Keratinocyte (primary cell): ENCODE results near the gene PXDC1. TPM values are rescaled to one million over a fixed set of nuclear protein-coding genes. Genes with fewer than 3 reads are reported as not detected.

ENCODE experiments used
- DNase-seq: peaks from one replicate; pipeline ENCODE4 v3.0.0-alpha.2; 2011; ENCODE audit warnings: low read depth, missing footprints, low spot score
- FAIRE-seq: peaks from 2 replicates; lab custom pipeline; 2011; peaks lifted over from hg19 to GRCh38; lab: Jason Lieb, UNC
- H2AFZ ChIP-seq: 2 replicates; pipeline ENCODE4 v1.6.0; 2012; ENCODE audit warnings: low read length, control low read depth, inconsistent platforms; ENCODE audit not compliant: control insufficient read depth
- H3K27ac ChIP-seq: 2 replicates; pipeline ENCODE4 v1.5.1; 2011; ENCODE audit warnings: low read length; ENCODE audit not compliant: control insufficient read depth, insufficient read depth
- H3K27me3 ChIP-seq: 3 replicates; pipeline ENCODE4 v1.6.0; 2011; ENCODE audit warnings: low read length; ENCODE audit not compliant: control insufficient read depth, insufficient read depth; ENCODE audit errors: extremely low read depth
- H3K36me3 ChIP-seq, 2 experiments: 2 replicates in 1 of 2; 3 replicates in 1 of 2; pipeline ENCODE4 v1.5.1; 2011; ENCODE audit warnings: low read length in 2 of 2, mild to moderate bottlenecking in 1 of 2; ENCODE audit not compliant: control insufficient read depth in 2 of 2, insufficient read depth in 2 of 2; ENCODE audit errors: extremely low read depth in 1 of 2
- H3K4me1 ChIP-seq: 3 replicates; pipeline ENCODE4 v1.5.1; 2011; ENCODE audit warnings: low read length; ENCODE audit not compliant: control insufficient read depth, insufficient read depth; ENCODE audit errors: extremely low read depth
- H3K4me2 ChIP-seq: 3 replicates; pipeline ENCODE4 v1.6.0; 2011; ENCODE audit warnings: low read depth, low read length; ENCODE audit not compliant: control insufficient read depth, insufficient read depth; ENCODE audit errors: extremely low read depth
- H3K4me3 ChIP-seq, 3 experiments: fragments of 200-600 bp in 1 of 3; sonication (generic) in 1 of 3; 2 replicates in 2 of 3; 3 replicates in 1 of 3; pipeline ENCODE4 v1.5.1; 2011 to 2016; ENCODE audit warnings: low read length in 3 of 3, mild to moderate bottlenecking in 3 of 3, control low read depth in 2 of 3, inconsistent platforms in 1 of 3, low read depth in 1 of 3, mixed read lengths in 1 of 3, mixed run types in 1 of 3, moderate library complexity in 1 of 3; ENCODE audit not compliant: control insufficient read depth in 2 of 3, insufficient read depth in 2 of 3; ENCODE audit errors: extremely low read depth in 1 of 3
- H3K79me2 ChIP-seq: 2 replicates; pipeline ENCODE4 v1.6.0; 2012; ENCODE audit warnings: low read length; ENCODE audit not compliant: control insufficient read depth, insufficient read depth
- H3K9ac ChIP-seq: 3 replicates; pipeline ENCODE4 v1.6.0; 2011; ENCODE audit warnings: low read length; ENCODE audit not compliant: control insufficient read depth, insufficient read depth; ENCODE audit errors: extremely low read depth
- H3K9me1 ChIP-seq: 3 replicates; pipeline ENCODE4 v1.6.0; 2011; ENCODE audit warnings: low read length; ENCODE audit not compliant: control insufficient read depth, insufficient read depth; ENCODE audit errors: extremely low read depth
- H3K9me3 ChIP-seq: 2 replicates; pipeline ENCODE4 v1.5.1; 2012; ENCODE audit warnings: low read depth, low read length; ENCODE audit not compliant: control insufficient read depth
- H4K20me1 ChIP-seq: 3 replicates; pipeline ENCODE4 v1.6.0; 2011; ENCODE audit warnings: low read length; ENCODE audit not compliant: control insufficient read depth, insufficient read depth; ENCODE audit errors: extremely low read depth
- EZH2 ChIP-seq: IDR thresholded peaks from one replicate; pipeline ENCODE4 v1.6.1; 2012; ENCODE audit warnings: inconsistent platforms, mild to moderate bottlenecking, low read length, moderate library complexity
- dilution Hi-C: fragments of 300-500 bp; cut with MboI; formaldehyde crosslinking; loops from one replicate; pipeline ENCODE4 v1.7.0; 2020; ENCODE audit warnings: low sequenced_read_pairs; ENCODE audit not compliant: extremely low pct_ligation_motif_present
- polyA plus RNA-seq, 5 experiments: library from polyadenylated mRNA; depleted of rRNA in 3 of 5; stranded (reverse) in 3 of 5; stranded (forward) in 1 of 5; unstranded in 1 of 5; fragments of >200 nt; gene quantifications; 1 replicate in 1 of 5; 2 replicates in 3 of 5; 3 replicates in 1 of 5; pipeline versions ENCODE4 v1.2.1 to v1.2.3, GENCODE V29; 2011 to 2012; ENCODE audit warnings: missing spikeins in 2 of 5, low read depth in 1 of 5, low replicate concordance in 1 of 5
- TF ChIP-seq, protein P1 (sequence below), 3 experiments: IDR thresholded peaks in 1 of 3; conservative IDR thresholded peaks in 1 of 3; optimal IDR thresholded peaks in 1 of 3; 2 replicates in 2 of 3; 3 replicates in 1 of 3; pipeline versions ENCODE3 to v1.5.1; 2011; ENCODE audit warnings: low read length in 3 of 3, mild to moderate bottlenecking in 3 of 3, moderate library complexity in 2 of 3, control low read depth in 1 of 3, inconsistent platforms in 1 of 3; ENCODE audit not compliant: insufficient read depth in 2 of 3; ENCODE audit errors: extremely low read depth in 1 of 3

The PXDC1 gene
- polyA plus RNA-seq, 1 donor (not counting 4 experiments of a cell fraction or from before 2014, with no cell fraction given) = 17.1 TPM

DNA sequence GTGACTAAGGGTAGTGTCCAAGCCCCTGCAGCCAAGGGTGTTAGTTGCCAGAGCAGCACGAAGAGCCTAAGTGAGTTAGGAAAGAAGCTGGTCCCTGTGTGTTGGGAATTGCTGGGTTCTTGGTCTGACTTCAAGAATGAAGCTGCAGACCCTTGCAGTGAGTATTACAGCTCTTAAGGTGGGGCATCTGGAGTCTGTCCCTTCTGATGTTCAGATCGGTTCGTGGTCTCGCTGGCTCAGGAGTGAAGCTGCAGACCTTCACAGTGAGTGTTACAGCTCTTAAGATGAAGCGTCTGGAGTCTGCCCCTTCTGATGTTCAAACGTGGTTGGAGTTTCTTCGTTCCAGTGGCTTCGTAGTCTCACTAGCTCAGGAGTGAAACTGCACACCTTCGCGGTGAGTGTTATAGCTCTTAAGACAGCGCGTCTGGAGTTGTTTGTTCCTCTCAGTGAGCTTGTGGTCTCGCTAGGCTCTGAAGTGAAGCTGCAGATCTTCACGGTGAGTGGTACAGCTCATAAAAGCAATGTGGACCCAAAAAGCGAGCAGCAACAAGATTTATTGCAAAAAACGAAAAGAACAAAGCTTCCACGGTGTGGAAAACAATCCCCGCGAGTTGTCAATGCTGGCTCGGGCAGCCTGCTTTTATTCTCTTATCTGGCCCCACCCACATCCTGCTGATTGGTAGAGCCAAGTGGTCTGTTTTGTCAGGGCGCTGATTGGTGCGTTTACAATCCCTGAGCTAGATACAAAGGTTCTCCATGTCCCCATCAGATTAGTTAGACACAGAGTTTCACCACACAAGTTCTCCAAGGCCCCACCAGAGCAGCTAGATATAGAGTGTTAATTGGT is 31.8 kb downstream of the PXDC1 start:
- Histone ChIP-seq H4K20me1 (no peaks in the 10 kb centered on the region), H3K4me1 (no peaks in the 10 kb centered on the region), H3K4me3 (no peak overlapping the region), H3K9me3 (peaks cover 2% of the 10 kb centered on the region), H3K4me2 (no peak overlapping the region), H3K27me3 (no peaks in the 10 kb centered on the region), H2AFZ (no peak overlapping the region), H3K27ac (no peak overlapping the region), H3K36me3 (peaks cover 15 to 31% of the 10 kb centered on the region in 2 experiments), H3K9ac (no peak overlapping the region), H3K9me1 (no peaks in the 10 kb centered on the region), H3K79me2 (peaks cover 2% of the 10 kb centered on the region)
- TF ChIP-seq, protein P1, sequence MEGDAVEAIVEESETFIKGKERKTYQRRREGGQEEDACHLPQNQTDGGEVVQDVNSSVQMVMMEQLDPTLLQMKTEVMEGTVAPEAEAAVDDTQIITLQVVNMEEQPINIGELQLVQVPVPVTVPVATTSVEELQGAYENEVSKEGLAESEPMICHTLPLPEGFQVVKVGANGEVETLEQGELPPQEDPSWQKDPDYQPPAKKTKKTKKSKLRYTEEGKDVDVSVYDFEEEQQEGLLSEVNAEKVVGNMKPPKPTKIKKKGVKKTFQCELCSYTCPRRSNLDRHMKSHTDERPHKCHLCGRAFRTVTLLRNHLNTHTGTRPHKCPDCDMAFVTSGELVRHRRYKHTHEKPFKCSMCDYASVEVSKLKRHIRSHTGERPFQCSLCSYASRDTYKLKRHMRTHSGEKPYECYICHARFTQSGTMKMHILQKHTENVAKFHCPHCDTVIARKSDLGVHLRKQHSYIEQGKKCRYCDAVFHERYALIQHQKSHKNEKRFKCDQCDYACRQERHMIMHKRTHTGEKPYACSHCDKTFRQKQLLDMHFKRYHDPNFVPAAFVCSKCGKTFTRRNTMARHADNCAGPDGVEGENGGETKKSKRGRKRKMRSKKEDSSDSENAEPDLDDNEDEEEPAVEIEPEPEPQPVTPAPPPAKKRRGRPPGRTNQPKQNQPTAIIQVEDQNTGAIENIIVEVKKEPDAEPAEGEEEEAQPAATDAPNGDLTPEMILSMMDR (optimal IDR thresholded peaks at IDR 0.05 in 1 of 3, IDR thresholded peaks at IDR 0.05 in 1 of 3, conservative IDR thresholded peaks at IDR 0.05 in 1 of 3; ENCODE audit: extremely low read depth in 1 of 3, insufficient read depth in 2 of 3, low read length in 3 of 3) = no peak
- no peak for TF ChIP-seq EZH2
- DNase-seq (no peak), FAIRE-seq (no peak)
- dilution Hi-C loops = loop anchor here (25.0 kb wide), 1 partner anchor 307 kb away; no protein-coding TSS in a partner anchor

DNA sequence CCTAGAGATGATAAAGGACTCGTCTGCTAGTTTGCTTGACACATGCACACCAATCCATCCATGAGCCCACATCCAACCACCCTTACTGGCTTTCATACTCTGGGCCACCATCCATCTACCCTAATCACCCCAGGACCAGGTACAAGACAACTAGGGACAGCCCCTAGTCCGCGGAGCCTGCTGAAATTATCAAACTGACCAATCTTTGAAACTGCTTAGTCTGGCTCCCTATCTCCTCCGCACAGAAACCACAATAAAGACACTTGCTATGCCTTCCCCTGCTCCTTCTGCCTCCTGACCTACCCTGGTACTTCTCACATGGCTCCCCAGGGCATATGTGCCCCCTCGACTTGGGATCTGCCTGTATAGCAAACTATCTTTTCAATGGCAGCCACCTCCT is 33.1 kb downstream of the PXDC1 start:
- Histone ChIP-seq H3K36me3 (peaks cover 7 to 20% of the 10 kb centered on the region in 2 experiments), H3K9me1 (no peaks in the 10 kb centered on the region), H3K4me1 (no peaks in the 10 kb centered on the region), H3K4me3 (no peak overlapping the region), H3K27ac (no peak overlapping the region), H3K79me2 (no peaks in the 10 kb centered on the region), H3K4me2 (no peak overlapping the region), H3K9me3 (peaks cover 4% of the 10 kb centered on the region), H2AFZ (no peak overlapping the region), H4K20me1 (no peaks in the 10 kb centered on the region), H3K27me3 (no peaks in the 10 kb centered on the region), H3K9ac (no peak overlapping the region)
- TF ChIP-seq EZH2 = no peak
- TF ChIP-seq, protein P1 (optimal IDR thresholded peaks at IDR 0.05 in 1 of 3, IDR thresholded peaks at IDR 0.05 in 1 of 3, conservative IDR thresholded peaks at IDR 0.05 in 1 of 3; ENCODE audit: extremely low read depth in 1 of 3, insufficient read depth in 2 of 3, low read length in 3 of 3) = no peak
- dilution Hi-C loops = loop anchor here (25.0 kb wide), 1 partner anchor 306 kb away; no protein-coding TSS in a partner anchor
- FAIRE-seq = no peak
- DNase-seq = no peak
